ENCODE results near the gene PLPP2.

DNA sequence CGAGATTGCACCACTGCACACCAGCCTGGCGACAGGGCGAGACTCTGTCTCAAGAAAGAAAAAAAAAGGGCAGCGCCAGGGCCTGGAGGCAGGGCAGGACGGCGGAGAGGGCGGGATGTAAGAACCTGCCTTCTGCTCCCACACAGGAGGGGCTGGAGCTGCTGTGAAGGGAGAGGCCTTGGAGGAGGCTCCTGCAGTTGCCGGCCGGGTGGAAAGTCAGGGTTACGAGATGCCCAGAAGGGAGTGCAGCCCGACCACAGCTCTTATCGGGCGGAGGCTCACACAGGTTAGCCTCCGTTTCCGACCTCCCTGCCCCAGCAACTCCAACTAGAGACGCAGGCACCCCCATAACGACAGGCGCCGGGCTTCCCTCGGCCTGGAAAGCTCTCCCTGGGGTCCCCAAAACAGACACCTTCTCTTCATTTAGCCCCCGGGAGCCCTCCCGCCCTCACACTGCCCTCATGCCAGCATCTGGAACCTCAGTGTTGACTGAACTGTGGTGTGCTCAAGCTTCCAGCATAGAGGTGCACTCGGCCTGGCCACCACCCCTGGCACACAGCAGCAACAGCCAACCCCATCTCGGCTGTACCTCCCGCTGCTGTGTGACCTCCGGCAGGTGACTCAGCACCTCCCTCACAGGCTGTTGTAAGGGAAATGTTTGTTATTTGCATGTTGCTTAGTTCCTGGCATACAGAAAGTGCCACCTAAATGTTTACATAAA is 1.4 kb downstream of the PLPP2 start:
- TF ChIP-seq, protein P1, sequence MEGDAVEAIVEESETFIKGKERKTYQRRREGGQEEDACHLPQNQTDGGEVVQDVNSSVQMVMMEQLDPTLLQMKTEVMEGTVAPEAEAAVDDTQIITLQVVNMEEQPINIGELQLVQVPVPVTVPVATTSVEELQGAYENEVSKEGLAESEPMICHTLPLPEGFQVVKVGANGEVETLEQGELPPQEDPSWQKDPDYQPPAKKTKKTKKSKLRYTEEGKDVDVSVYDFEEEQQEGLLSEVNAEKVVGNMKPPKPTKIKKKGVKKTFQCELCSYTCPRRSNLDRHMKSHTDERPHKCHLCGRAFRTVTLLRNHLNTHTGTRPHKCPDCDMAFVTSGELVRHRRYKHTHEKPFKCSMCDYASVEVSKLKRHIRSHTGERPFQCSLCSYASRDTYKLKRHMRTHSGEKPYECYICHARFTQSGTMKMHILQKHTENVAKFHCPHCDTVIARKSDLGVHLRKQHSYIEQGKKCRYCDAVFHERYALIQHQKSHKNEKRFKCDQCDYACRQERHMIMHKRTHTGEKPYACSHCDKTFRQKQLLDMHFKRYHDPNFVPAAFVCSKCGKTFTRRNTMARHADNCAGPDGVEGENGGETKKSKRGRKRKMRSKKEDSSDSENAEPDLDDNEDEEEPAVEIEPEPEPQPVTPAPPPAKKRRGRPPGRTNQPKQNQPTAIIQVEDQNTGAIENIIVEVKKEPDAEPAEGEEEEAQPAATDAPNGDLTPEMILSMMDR (IDR thresholded peaks at IDR 0.05; ENCODE audit: poor library complexity) = no peak
- no peak for TF ChIP-seq EZH2phosphoT487 (IDR thresholded peaks at IDR 0.05; ENCODE audit: low read depth, severe bottlenecking, unreplicated experiment)

Measured in hepatocyte (in vitro differentiated cells).